HCT116 (cell line): Measurements from ENCODE around the gene GRIK4.
A peak's percentile ranks its signal among the peaks of the same experiment; 100 is the strongest.

ENCODE experiments used
- CEBPB ChIP-seq: IDR thresholded peaks from 2 replicates; pipeline ENCODE4 v1.6.1; 2012; ENCODE audit warnings: low read depth
- EGR1 ChIP-seq: IDR thresholded peaks from 2 replicates; pipeline ENCODE4 v1.6.1; 2012; ENCODE audit warnings: low read depth
- EZH2 ChIP-seq: fragments of 200-600 bp; sonication (generic); IDR thresholded peaks from 2 replicates; pipeline ENCODE4 v1.6.1; 2017; ENCODE audit warnings: antibody characterized with exemption, mixed run types
- POLR2A ChIP-seq: IDR thresholded peaks from 2 replicates; pipeline ENCODE4 v1.7.0; 2011; ENCODE audit warnings: borderline replicate concordance; ENCODE audit not compliant: insufficient read depth, insufficient read length; ENCODE audit errors: extremely low read depth
- POLR2AphosphoS5 ChIP-seq: IDR thresholded peaks from 2 replicates; pipeline ENCODE4 v1.6.1; 2011; ENCODE audit warnings: mild to moderate bottlenecking, low read depth, low read length, moderate library complexity
- RAD21 ChIP-seq: IDR thresholded peaks from 2 replicates; pipeline ENCODE4 v1.6.1; 2012; ENCODE audit warnings: low read depth, mild to moderate bottlenecking
- SIN3A ChIP-seq: IDR thresholded peaks from 2 replicates; pipeline ENCODE4 v1.6.1; 2012; ENCODE audit warnings: low read depth
- SRF ChIP-seq: IDR thresholded peaks from 2 replicates; pipeline ENCODE4 v1.6.1; 2012; ENCODE audit warnings: low read depth
- YY1 ChIP-seq: IDR thresholded peaks from 2 replicates; pipeline ENCODE4 v1.6.1; 2011; ENCODE audit warnings: low read length, low read depth, moderate library complexity, mild to moderate bottlenecking; ENCODE audit not compliant: insufficient replicate concordance; ENCODE audit errors: extremely low read depth
- TF ChIP-seq, protein P1 (sequence below): IDR thresholded peaks from 2 replicates; pipeline ENCODE4 v1.6.1; 2011; ENCODE audit warnings: mild to moderate bottlenecking, low read length, moderate library complexity; ENCODE audit not compliant: insufficient replicate concordance; ENCODE audit errors: extremely low read depth
- TF ChIP-seq, protein P2 (sequence below), 3 experiments: fragments of 200-600 bp in 1 of 3; sonication (generic) in 1 of 3; IDR thresholded peaks in 2 of 3; conservative IDR thresholded peaks in 1 of 3; 2 replicates each; pipeline ENCODE4 v1.5.1; 2012 to 2017; ENCODE audit warnings: low read depth in 2 of 3, low read length in 2 of 3, antibody characterized with exemption in 1 of 3, borderline replicate concordance in 1 of 3, control low read depth in 1 of 3, mild to moderate bottlenecking in 1 of 3, mixed read lengths in 1 of 3, mixed run types in 1 of 3, moderate library complexity in 1 of 3; ENCODE audit not compliant: insufficient read depth in 1 of 3
- TF ChIP-seq, protein P3 (sequence below): IDR thresholded peaks from 2 replicates; pipeline ENCODE4 v1.6.1; 2012; ENCODE audit warnings: low read depth

- TF ChIP-seq, protein P1, sequence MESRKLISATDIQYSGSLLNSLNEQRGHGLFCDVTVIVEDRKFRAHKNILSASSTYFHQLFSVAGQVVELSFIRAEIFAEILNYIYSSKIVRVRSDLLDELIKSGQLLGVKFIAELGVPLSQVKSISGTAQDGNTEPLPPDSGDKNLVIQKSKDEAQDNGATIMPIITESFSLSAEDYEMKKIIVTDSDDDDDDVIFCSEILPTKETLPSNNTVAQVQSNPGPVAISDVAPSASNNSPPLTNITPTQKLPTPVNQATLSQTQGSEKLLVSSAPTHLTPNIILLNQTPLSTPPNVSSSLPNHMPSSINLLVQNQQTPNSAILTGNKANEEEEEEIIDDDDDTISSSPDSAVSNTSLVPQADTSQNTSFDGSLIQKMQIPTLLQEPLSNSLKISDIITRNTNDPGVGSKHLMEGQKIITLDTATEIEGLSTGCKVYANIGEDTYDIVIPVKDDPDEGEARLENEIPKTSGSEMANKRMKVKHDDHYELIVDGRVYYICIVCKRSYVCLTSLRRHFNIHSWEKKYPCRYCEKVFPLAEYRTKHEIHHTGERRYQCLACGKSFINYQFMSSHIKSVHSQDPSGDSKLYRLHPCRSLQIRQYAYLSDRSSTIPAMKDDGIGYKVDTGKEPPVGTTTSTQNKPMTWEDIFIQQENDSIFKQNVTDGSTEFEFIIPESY = no peak
- TF ChIP-seq, protein P2, sequence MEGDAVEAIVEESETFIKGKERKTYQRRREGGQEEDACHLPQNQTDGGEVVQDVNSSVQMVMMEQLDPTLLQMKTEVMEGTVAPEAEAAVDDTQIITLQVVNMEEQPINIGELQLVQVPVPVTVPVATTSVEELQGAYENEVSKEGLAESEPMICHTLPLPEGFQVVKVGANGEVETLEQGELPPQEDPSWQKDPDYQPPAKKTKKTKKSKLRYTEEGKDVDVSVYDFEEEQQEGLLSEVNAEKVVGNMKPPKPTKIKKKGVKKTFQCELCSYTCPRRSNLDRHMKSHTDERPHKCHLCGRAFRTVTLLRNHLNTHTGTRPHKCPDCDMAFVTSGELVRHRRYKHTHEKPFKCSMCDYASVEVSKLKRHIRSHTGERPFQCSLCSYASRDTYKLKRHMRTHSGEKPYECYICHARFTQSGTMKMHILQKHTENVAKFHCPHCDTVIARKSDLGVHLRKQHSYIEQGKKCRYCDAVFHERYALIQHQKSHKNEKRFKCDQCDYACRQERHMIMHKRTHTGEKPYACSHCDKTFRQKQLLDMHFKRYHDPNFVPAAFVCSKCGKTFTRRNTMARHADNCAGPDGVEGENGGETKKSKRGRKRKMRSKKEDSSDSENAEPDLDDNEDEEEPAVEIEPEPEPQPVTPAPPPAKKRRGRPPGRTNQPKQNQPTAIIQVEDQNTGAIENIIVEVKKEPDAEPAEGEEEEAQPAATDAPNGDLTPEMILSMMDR (IDR thresholded peaks at IDR 0.05 in 2 of 3, conservative IDR thresholded peaks at IDR 0.05 in 1 of 3; ENCODE audit: borderline replicate concordance in 1 of 3, insufficient read depth in 1 of 3, low read depth in 2 of 3, low read length in 2 of 3) = peak in 2 of 3 experiments; percentile 19 to 21; a peak in 1 of 6 replicates
- TF ChIP-seq SRF = no peak
- no peak for TF ChIP-seq YY1
- TF ChIP-seq POLR2A = no peak
- TF ChIP-seq, protein P3, sequence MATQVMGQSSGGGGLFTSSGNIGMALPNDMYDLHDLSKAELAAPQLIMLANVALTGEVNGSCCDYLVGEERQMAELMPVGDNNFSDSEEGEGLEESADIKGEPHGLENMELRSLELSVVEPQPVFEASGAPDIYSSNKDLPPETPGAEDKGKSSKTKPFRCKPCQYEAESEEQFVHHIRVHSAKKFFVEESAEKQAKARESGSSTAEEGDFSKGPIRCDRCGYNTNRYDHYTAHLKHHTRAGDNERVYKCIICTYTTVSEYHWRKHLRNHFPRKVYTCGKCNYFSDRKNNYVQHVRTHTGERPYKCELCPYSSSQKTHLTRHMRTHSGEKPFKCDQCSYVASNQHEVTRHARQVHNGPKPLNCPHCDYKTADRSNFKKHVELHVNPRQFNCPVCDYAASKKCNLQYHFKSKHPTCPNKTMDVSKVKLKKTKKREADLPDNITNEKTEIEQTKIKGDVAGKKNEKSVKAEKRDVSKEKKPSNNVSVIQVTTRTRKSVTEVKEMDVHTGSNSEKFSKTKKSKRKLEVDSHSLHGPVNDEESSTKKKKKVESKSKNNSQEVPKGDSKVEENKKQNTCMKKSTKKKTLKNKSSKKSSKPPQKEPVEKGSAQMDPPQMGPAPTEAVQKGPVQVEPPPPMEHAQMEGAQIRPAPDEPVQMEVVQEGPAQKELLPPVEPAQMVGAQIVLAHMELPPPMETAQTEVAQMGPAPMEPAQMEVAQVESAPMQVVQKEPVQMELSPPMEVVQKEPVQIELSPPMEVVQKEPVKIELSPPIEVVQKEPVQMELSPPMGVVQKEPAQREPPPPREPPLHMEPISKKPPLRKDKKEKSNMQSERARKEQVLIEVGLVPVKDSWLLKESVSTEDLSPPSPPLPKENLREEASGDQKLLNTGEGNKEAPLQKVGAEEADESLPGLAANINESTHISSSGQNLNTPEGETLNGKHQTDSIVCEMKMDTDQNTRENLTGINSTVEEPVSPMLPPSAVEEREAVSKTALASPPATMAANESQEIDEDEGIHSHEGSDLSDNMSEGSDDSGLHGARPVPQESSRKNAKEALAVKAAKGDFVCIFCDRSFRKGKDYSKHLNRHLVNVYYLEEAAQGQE = no peak
- TF ChIP-seq POLR2AphosphoS5 = no peak
- TF ChIP-seq CEBPB = no peak
- TF ChIP-seq RAD21 = peak; percentile 26; the same call in 1 of the 2 replicates
- no peak for TF ChIP-seq EGR1
- TF ChIP-seq SIN3A = no peak
- TF ChIP-seq EZH2 = no peak
These were observed 154.6 kb downstream of the GRIK4 start for GRCh38 chr11:120666121-120666639.
